GM19351 (cell line): ENCODE results near the gene LEO1.

ENCODE experiments used
- ATAC-seq: cut with Tn5 transposase; IDR thresholded peaks from one replicate; pipeline ENCODE4 v1.9.1; 2021; ENCODE audit warnings: mild to moderate bottlenecking, moderate library complexity; ENCODE audit not compliant: unreplicated experiment

Gene LEO1

DNA sequence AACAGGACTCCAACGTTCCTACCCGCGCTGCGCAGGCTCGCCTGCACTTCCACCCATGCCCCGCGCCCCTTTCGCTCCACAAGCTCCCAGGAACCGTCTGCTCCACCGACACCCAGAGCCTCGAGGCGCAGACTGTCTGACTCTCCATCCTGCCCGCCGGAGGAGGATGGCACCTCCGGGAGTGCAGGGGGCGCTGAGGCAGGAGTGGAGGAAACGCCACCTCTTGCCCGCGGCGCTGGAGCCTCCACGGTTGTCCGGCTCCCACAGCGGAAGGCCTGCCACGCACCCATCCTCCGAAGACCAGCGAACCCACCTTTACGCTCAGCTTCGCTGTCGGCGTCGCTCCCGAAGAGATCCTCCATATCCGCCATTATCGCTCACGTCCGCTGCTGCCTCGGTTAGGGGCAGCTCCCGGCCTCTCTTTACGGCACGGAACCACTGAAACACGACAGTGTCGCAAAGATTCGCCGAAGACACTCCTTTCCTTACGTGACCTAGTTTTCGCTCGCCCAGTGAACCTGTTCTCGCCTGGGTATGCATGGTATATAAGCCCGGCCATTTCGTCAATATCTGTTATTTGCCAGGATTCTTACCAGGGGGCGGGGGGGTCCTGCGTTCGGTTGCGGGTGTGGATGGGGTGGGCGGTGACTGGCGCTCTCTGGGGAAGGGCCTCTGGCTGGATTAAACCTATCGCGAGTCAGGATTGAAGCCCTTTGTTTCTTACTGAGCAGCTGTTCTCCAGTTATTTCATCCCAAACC lies at the start of gene LEO1:
Gene LEO1, minus strand, starts transcription at position 404 of the 759 bp plus-strand sequence. Its CDS starts 33 bp downstream, at position 371.
- peak; percentile 74 for ATAC-seq

DNA sequence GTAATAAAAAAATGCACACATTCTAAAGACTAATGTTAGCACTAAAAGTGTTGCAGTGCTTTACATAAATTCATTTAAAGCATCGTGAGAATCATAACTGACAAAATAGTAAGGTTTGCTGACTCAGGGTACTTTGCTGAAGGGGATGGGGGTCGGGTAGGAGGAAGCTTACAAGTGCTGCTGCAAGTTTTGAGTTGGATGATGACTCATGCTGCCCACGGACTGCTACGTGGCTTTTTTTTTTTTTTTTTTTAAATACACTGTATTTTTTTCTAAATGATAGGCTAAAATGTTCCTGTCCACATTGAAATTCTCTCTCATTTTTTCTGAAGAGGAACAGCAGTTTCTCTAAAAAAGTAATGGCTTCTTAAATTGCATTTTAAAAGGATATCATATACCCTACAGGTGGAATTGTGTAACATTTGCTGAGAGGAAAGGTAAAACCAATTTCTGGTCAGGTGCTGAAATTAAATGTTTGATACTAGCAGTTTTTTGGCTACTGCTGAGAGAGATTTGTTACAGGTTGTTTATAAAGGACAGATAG lies 49.6 kb upstream of the LEO1 start:
- ATAC-seq, result peak; percentile 32

DNA sequence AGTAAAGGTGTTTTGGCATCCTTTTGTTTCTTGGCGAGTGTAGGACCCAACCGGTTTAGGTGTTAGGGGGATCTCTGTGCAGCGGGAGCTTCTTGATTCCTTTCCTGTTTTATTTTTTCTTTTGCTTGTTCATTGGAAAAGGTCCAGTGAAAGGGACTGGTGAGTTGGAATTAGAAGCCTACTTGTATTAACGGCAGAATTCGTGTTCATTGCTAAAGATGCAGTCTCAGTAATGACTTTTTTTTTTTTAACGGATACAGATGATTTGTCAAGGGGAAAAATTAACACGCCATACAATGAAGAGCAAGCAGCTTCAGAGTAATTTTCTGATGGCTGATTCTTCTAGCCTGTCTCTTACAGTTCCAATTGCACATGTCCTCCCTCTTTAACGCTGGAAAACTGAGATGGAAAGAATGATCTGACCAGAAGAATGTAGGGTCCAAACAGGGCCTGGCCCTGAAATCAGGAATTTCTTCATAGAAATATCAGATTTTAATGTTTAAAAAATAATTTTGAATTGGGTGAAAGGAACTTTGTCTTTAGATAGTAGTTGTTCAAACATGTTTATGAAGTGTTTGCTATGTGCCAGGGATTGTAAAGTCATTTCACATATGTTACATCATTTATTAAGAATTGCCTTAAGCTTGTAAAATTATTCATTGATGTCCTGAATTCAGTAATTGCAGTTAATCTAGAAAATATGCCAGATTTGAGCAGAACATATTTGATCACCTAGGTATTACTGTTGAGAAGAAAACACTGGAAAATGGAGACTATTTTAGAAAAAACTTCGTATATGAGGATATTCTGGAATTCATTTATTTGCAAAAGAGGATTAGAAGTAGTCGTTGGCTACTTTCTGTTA lies 48.9 kb upstream of the LEO1 start:
- no peak for ATAC-seq

DNA sequence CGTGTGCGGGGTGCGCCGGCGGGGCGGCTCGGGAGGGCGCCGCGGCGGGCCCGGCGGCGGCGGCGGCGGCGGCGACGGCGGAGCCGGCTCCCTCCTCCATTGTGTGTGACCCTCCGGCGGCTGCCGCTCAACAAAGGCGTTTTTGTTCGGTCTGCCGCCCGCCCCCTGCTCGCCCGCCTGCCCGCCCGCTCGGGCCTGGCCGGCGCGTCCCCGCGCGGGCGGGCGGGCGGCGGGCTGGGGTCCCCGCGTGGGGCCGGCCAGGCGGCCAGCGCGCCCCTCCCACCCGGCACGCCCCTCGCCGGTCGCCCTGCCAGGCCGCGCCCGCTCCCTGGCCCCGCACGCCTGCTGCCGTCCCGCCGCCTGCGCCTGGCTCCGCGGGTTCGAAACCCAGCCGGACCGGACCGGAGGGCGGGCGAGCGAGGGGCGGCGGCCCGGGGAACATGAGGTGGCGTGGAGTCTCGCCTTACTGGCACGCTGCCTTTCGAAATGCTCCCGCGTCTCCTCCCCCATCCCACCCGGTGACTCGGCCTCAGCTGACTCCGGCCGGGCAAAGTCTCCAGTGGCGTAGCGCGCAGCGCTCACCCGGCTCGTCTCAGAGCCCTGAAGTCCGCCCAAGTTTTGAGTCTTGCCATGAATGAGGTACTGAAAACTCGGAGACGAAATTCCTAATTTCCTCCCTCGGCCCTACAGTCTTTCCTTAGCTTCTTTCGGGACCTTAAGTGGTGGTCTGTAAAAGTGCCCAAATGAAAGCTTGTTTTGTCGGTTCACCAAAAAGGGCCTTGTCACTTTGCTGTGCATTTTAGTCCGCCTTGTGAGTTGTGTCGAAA lies 48.0 kb upstream of the LEO1 start:
- ATAC-seq, result peak; percentile 47

DNA sequence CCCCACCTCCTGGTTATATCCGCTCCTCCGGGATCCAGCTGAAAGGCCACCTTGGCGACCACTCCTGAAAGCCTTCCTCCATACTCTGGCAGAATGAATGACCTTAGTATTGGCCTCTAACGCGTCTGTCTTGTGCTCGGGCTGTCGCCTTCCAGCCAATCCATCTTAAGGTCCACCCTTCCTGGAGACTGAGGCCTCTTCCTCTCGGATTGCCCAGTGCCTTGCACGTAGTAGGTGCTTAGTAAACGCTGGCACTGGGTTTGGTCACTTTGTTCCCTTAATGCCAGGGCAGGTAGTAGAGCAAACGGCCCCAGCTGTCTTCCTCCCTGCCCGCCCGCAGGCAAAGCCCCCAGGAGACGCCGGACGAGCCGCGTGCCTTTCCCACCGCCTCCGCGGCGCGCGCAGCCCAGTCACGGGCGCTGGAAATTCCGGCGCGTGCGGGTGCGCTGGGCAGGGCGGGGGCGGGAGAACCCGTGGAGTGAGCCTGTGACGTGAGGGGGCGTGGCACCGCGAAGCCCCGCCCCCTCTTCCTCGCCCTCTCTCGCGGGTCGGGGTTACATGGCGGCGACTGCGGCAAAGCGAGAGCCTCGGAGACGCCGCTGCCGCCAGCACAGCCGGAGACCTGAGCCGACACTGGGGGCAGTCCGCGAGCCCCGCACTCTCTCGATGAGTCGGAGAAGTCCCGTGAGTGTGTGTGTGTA lies 47.3 kb upstream of the LEO1 start, which contains the start of gene MAPK6:
Gene MAPK6, plus strand, starts transcription at position 527 of the 701 bp plus-strand sequence. CDS start 27,242 bp downstream, outside the sequence.
- peak; percentile 69 for ATAC-seq

DNA sequence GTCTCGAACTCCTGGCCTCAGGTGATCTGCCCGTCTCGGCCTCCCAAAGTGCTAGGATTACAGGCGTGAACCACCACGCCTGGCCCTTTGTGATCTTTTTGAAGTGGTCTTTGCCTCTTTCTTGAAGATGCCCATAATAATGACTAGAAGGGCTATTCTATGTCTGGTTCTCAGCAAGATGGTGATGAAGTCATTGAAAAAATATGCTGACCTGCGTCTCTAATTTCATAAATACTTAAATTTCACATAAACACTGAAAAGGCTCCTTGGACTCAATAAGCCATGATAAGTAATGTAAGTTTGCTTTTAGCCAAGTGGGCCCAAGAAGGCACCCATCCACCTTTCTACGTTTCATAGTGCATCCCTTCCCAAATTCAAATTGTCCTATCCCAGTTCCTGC lies 46.7 kb upstream of the LEO1 start:
- no peak for ATAC-seq

DNA sequence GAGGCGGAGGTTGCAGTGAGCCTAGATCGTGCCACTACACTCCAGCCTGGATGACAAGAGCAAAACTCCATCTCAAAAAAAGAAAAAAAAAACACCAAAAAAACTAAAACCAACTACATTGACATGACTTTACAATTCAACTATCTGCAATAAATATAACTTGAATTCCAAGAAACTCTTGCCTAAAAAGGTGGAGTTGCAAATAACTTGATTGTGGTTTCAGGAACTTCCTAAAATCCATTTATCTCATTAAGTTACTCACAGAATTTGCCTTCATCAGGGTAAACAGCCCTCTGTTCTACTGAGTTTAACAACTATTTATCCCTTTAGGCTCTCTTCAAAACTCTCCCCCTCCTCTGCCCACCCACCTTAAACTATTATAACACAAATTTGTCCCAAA lies 44.7 kb upstream of the LEO1 start:
- no peak for ATAC-seq

DNA sequence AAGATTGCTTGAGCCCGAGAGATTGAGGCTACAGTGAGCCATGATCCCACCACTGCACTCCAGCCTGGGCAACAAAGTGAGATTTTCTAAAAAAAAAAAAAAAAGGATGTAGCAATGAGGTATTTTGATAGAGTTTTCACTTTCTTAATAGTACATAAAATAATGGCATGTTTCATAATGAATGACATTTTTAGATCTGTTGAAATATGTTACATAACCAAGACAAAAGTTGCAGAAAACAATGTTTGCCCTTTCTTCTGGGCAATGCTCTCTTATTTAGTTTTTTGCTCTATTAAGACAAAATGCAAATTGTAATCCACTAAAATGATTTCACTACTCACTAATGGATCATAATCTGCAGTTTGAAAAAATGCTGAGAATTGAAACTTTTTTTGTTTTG lies 43.0 kb upstream of the LEO1 start:
- ATAC-seq, result no peak

DNA sequence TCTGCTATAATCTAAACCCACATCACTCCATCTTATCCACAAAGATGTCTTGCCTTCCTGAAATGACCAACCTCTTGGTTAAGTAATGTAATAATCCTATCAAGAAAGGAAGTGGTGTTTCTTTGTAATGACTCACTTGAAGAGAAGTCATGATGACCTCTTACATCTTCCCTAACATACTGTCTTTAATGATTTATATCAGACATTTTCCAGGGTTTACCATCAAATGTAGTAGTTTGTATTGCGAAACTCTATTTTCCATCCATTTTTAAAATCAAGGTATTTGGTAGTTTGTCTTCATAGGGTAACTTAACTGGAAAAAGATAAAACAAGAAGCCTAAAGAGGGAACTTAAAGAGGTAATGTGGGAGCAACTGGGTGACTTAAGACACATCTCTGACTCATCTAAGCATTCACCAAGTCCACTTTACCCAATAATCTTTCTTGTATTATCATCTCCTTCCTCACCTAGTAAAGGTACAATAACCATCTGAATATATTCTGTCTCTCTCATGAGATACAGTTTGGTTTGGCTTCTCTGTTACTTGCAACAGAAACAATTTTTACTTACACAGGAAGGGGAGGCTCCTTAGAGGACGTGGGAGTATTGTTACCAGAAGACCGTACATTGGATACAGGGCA lies 41.7 kb upstream of the LEO1 start:
- ATAC-seq, result peak; percentile 48

DNA sequence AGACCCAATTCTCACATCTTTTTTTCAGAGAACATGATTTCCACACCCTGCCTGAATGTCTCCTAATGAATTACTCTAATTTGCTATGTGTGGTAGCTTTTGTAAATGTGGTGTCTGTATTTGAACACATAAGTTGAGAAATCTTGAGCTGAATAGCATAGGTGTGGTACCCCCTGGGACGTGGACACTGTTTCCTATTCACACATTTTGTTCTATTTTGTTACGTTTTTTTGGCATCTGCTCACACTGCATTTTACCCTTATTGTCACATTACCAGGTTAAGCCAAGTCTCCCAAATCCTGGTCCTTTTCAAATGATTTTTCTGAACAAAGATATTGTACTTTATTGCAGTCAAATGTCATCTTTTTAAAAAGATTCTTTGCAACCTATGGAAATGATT lies 40.6 kb upstream of the LEO1 start:
- no peak for ATAC-seq

DNA sequence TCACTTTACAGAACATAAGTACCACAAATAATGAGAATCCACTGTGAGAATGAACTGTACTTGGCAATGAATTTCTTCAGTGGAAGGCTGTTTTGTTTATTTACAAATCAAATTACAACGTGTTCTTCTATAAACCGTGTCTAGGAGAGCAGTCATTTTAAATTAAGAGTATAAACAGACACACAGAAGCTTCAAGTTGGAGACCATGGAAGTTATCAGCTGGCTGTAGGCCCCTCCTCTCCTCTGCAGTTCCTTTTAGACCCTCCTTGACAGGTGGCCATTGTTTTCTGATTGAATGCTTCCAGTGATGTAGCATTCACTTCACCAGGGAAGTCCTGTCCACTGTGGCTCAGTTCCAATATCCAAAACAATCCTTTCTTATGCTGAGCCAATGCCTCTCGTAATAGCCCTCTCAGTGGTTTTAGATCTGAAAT lies 40.1 kb upstream of the LEO1 start:
- ATAC-seq, result no peak

DNA sequence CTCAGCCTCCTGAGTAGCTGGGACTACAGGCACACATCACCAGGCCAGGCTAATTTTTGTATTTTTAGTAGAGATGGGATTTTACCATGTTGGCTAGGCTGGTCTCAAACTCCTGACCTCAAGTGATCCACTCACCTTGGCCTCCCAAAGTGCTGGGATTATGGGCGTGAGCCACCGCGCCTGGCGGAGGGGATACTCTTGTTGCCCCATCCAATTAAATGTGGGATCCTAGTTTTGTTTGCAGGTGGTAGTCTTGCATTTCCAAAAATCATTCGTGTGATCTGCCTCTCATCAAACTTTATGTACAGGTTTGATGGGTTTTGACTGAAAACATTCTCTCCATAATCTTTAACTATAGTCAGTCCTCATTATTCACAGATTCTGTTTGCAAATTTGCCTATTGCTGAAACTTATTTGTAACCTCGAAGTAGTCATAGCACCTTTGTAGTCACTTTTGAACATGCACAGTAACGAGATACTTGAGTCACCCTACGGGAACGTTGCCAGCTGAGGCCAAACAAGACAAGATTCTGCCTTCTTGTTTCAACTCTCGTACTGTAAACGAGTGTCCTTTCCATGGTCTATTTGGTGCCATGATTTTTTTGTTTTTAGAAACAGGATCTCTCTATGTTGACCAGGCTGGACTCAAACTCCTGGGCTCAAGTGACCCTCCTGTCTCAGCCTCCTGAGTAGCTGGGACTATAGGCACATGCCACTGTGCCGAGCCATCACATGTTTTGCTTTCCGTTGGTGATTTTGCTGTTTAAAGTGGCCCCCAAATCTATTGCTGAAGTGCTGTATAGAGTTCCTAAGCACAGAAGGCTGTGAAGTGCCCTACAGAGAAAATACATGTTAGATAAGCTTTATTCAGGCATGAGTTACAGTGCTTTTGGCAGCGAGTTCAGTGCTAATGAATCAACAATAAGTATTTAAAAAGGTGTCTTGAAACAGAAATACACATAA lies 39.3 kb upstream of the LEO1 start:
- ATAC-seq, result no peak

DNA sequence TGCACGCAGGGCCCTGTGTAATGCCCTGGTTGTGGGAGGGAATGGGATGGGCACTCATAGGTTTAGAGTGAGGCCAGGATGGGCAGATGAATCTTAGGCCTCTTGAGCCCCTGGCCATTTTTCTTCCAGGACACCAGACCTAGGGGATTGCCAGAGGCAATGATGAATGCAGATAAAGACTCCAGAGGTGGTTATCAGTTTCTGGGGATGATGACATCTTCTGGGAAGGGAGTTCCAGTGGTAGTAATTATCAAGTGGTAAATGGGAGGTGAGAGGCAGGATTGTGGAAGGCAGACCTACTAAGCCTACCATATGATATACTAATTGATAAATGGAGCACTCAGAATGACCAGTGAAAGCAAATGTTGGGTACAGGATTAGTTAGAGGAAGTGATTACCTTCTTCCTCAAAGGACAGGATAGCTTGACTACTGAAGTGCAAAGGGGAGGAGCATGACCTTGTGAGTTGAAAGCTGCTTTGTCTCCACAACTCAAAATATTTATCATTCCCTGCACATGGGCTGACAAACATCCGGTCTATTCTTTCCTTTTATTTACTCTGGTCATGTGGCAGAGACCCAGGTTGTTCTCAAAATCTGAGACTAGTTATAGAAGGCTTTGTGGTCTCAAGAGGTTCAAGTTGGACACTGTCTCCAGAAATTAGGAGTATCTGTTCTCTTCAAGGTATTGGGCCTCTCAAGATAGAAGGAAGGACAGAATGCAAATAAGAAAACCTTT lies 37.3 kb upstream of the LEO1 start:
- ATAC-seq, result peak; percentile 21

DNA sequence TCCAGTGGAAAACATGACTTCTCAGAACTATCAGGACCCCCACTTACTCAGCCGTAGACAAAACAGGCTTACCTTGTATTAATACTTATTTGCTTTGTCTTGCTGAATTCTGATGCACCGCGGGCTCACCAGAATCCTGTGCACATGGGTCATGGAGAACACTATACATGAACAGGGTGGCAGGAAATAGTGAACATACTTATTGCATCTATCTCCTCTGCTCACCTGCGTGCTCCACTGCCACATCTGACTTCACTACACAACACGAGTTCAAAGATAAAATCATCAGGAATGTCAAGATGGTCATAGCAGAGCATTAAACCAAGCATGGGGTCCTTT lies 36.8 kb upstream of the LEO1 start:
- ATAC-seq, result no peak

DNA sequence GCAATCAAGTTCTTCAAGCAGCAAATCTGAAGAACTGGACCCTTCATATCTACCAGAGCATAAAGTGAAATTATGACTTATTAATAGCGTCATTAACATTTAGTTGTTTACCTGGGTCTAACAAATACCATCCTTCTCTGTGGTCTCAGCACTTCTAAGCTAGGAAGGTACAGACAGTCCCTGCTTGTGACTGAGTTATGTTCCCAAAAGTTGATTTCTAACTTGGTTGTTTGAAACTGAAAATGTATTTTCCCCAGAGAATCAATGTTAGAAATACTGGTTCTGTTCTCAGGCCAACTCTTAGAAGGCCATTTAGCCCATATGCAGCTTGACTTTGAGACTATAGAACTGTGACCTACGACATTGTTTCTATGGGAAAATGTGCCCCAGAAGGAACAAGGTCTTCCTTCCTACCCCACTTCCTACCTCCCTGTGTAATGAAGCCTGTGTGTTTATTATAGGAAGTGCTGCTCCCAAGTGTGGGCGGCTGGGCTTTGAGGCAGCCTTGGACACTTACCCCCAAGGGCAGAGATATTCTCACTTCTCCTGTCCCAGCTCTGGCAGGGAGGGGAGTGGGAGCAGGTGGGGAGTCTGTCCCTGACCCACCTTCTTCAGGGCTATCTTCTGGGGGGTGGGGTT lies 35.2 kb upstream of the LEO1 start:
- peak; percentile 28 for ATAC-seq

DNA sequence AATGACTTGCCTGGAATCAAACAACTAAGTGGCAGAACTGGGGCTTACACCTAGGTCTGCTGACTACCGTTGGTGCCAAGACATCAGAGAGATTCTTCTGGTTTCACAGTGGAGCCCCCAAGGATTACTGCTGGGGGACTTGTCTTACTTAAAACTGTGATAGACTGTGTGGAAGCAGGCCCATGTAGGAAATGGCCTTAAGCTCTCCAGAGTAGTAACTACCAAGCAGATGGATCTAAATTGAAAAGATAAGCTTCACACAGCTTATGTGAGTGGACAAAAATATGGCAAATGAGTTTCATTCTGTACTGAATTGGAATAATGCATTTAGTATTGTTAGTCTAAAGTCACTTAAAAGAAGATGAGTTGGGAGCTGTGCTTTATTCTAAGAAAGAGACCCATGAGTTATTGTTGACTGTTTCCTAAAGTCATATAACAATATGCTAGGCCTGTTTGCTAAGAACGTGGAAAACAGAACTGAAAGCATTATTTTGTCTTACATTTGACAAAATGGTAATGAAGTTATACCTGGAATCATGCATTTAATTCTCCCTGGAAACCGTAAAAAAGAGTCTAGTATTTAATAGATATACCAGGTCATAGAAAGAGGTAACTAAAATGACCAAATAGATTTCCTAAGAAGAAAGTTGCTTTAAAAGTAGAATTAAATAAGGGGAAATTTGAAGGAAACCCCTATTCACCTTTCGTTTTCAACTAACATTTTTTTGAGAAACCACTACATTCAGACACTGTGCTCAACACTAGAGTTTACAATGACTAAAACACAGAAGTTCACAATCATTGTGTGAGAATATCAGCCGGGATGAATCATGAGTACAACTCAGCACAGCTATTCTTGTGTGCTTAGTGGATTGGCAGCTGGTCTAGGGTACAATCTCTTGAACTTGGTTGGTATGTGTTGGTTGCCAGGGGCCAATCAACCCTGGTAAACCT lies 34.4 kb upstream of the LEO1 start:
- ATAC-seq, result peak; percentile 74
